Mucosa of descending colon (tissue), 3 donors: ENCODE results near the gene NKX1-1. TPM values are rescaled to one million over a fixed set of nuclear protein-coding genes. Genes with fewer than 3 reads are reported as not detected.

Source experiments
- ATAC-seq: fragments of 200-7000 bp; cut with Tn5 transposase; one replicate; pipeline ENCODE4 v1.9.1; 2020; ENCODE audit warnings: mild to moderate bottlenecking, moderate library complexity
- DNase-seq, 3 donors: peaks; one replicate each; pipeline ENCODE4 v3.0.0-alpha.2; 2020
- H3K36me3 ChIP-seq: fragments of 200-600 bp; one replicate; pipeline ENCODE4 v1.8.0; 2021; ENCODE audit warnings: low read depth, mild to moderate bottlenecking
- H3K4me1 ChIP-seq: fragments of 200-600 bp; one replicate; pipeline ENCODE4 v1.8.0; 2021; ENCODE audit warnings: low read depth, mild to moderate bottlenecking
- H3K4me3 ChIP-seq: fragments of 200-600 bp; one replicate; pipeline ENCODE4 v1.8.0; 2021; ENCODE audit warnings: mild to moderate bottlenecking
- H3K9me3 ChIP-seq: fragments of 200-600 bp; one replicate; pipeline ENCODE4 v1.8.0; 2021; ENCODE audit warnings: mild to moderate bottlenecking
- intact Hi-C, 2 donors: fragments of 100-400 bp; cut with DNase I in 1 of 2; cut with micrococcal nuclease in 1 of 2; formaldehyde crosslinking; loops; one replicate each; pipeline versions ENCODE4 v1.11.0 to v1.11.1; 2022; cut with DNase I, micrococcal nuclease
- total RNA-seq, 3 donors: library from RNA; stranded (reverse); fragmentation: NEBNext Ultra II Directional in 2 of 3; extraction: Animal tissue kit (Norgen Biotek cat#: 25700) in 2 of 3; gene quantifications; one replicate each; pipeline versions ENCODE4 v1.2.1 to v1.2.4, GENCODE V29; 2021 to 2023
- TF ChIP-seq, protein P1 (sequence below): fragments of 200-600 bp; IDR thresholded peaks from one replicate; pipeline ENCODE4 v1.8.0; 2022; ENCODE audit warnings: antibody characterized with exemption, mild to moderate bottlenecking
- donor health status: DM: no; HTN: no; CAD: no; lungs with moderate emphysema.
- donor health status: DM: no; HTN: no; CAD: no.
- donor health status: DM: no; HTN: yes; CAD: no.

The NKX1-1 gene
- total RNA-seq, 3 donors from 2014 or later: not detected

DNA sequence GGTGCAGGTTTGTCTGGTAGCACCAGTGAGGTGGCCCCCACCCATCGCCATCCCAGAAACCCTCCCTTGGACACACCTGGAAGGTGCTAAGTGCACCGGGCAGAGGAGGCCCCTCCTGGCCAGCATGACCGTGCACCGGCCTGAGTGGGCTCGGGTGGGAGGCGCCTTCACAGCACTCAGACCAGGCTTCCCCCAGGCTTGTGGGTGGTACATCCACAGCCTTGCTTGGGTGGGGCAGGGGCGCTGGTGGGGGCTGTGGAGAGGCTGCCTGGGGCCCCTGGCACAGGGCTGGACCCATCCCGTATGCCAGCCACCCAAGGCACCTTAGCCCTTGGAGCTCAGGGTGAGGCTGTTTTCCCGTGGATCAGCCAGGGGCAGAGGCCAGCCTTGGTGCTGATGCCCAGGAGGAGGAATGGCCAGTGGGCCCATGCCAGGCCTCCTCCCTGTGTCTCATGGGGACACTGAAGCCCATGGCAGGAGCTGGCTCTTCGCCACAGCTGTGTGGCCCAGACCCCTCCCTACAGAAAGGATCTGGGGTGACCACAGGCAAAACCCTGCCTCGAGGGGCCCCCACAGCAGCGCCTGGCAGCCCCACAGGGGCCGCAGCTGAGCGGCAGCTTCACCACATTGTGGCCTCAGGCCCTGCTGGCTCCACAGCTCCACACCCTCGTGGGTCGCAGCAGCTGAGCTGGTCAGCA, 21.4 kb downstream of the NKX1-1 start:
- Histone ChIP-seq H3K36me3 (no peaks in the 10 kb centered on the region), H3K4me1 (no peaks in the 10 kb centered on the region), H3K4me3 (no peak overlapping the region), H3K9me3 (peaks cover 10% of the 10 kb centered on the region)
- DNase-seq (peak in 2 of 3 donors; percentile 16 to 27), ATAC-seq (peak; percentile 6)
- TF ChIP-seq, protein P1, sequence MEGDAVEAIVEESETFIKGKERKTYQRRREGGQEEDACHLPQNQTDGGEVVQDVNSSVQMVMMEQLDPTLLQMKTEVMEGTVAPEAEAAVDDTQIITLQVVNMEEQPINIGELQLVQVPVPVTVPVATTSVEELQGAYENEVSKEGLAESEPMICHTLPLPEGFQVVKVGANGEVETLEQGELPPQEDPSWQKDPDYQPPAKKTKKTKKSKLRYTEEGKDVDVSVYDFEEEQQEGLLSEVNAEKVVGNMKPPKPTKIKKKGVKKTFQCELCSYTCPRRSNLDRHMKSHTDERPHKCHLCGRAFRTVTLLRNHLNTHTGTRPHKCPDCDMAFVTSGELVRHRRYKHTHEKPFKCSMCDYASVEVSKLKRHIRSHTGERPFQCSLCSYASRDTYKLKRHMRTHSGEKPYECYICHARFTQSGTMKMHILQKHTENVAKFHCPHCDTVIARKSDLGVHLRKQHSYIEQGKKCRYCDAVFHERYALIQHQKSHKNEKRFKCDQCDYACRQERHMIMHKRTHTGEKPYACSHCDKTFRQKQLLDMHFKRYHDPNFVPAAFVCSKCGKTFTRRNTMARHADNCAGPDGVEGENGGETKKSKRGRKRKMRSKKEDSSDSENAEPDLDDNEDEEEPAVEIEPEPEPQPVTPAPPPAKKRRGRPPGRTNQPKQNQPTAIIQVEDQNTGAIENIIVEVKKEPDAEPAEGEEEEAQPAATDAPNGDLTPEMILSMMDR: no peak
- intact Hi-C loops: no loop called here

DNA sequence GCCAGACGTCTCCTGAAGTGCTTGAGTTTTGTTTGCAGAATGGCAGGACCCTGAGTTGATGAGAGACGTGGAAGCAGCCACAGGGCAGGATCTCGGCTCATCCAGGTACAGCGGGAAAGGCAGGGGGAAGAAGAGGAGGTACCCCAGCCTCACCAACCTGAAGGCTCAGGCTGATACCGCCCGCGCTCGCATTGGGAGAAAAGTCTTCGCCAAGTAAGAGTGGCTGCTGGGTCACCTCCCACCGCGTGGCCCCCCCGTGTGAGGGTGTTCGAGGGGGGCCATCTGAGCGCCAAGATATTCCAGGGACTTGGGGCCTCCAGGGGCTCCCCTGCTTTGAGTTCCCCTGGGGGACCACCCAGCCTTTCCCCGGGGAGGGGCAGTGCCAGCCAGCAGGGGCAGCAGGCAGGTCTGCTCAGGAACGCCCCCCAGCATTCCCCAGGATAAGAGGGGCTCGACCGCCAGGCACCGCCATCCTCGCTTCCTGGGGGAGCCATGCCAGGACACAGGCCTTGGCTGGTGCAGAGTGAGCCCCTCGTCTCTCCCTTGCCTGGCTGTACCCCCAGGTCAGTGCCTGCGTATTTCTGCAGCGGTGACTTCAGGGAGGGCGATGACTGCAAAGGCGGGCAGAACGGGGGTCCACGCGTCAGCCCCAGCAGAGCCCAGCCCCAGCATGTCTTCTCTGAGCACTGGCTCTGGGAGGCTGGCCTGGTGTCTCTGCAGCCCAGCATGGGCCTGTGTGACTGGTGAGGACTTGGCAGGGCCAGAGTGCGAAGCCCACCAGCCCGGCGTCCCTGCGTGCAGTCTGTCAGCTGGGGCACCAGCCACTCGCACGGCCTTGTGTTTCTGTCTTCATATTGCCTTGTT, 22.3 kb downstream of the NKX1-1 start:
- peaks cover 8% of the 10 kb centered on the region for H3K9me3 ChIP-seq
- ATAC-seq (no peak), DNase-seq (peak in 2 of 3 donors; percentile 10 to 37)
- TF ChIP-seq, protein P1: no peak
- H3K4me1 ChIP-seq: no peaks in the 10 kb centered on the region
- H3K4me3 ChIP-seq: no peak overlapping the region
- H3K36me3 ChIP-seq: no peaks in the 10 kb centered on the region
- intact Hi-C loops: no loop called here

GRCh38 chr4:1382776-1383727, 23.2 kb downstream of the NKX1-1 start:
- Histone ChIP-seq H3K36me3 (no peaks in the 10 kb centered on the region), H3K9me3 (no peaks in the 10 kb centered on the region), H3K4me3 (no peak overlapping the region), H3K4me1 (no peaks in the 10 kb centered on the region)
- DNase-seq: peak in 2 of 3 donors; percentile 13 to 34
- TF ChIP-seq, protein P1: no peak
- intact Hi-C loops: no loop called here
- ATAC-seq: no peak

DNA sequence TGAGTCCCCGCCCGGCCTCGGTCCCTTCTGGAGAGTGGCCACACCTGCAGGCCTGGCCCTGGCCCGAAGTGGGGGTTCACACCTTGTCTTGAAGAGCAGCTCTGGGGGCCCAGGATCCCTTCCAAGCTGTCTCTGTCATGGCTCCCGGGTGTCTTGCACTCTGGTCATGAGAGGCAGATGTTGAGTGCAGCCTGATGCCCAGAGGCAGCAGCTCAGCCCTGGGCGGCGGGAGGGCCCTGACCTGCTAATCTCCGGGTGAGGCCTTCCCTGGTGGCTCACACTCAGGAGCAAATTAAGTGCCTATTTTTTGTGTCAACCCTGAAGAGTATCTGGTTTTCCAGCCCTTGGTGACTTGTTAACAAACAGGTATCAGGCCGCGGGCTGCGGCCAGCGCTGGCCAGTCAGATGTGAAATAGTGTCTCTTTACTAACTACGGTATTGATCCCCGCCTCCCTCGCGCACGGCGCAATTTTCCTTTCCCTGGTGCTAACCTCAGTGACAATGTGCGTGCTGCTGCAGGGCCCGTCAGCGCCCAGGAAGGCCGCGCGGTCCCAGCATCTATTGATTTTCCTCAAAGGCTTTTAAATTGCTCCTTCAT, 24.2 kb downstream of the NKX1-1 start:
- intact Hi-C loops: no loop called here
- Histone ChIP-seq H3K4me3 (no peak overlapping the region), H3K4me1 (no peaks in the 10 kb centered on the region), H3K9me3 (no peaks in the 10 kb centered on the region), H3K36me3 (no peaks in the 10 kb centered on the region)
- ATAC-seq (no peak), DNase-seq (peak in 1 of 3 donors; percentile 17)
- TF ChIP-seq, protein P1: no peak

DNA sequence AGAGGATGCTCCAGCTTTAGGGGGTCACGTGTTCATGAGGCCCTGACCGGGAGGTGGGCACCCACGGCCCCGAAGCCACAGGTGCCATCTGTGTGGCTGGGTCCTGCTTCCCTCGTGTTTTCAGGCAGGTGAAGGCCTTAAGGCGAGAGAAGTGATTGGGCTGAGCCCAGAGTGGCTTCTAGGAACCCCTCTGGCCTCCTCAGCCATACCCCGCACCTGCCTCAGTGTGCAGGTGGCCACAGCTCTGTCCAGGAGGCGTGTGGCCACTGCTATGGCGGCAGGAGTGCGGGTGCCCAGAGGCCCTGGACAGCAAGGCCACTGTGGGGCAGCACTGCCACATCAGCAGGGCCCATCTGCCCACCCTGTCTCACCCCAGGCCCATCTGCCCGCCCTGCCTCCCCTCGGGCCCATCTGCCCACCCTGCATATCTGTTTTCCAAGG, 25.0 kb downstream of the NKX1-1 start:
- H3K4me1 ChIP-seq: no peaks in the 10 kb centered on the region
- peak in 1 of 3 donors; percentile 13 for DNase-seq
- ATAC-seq: no peak
- H3K4me3 ChIP-seq: no peak overlapping the region
- no peaks in the 10 kb centered on the region for H3K36me3 ChIP-seq
- intact Hi-C loops: no loop called here
- TF ChIP-seq, protein P1: no peak
- H3K9me3 ChIP-seq: no peaks in the 10 kb centered on the region
